K562 (cell line): ENCODE results near the gene MAB21L1. TPM values are rescaled to one million over a fixed set of nuclear protein-coding genes. Genes with fewer than 3 reads are reported as not detected.

Experiments
- ATAC-seq: fragments of 200-7000 bp; cut with Tn5 transposase; 3 replicates; pipeline ENCODE4 v1.9.1; 2020; ENCODE audit warnings: moderate library complexity
- BruUV-seq: library from RNA; stranded (reverse); fragments of 400-500 nt; replicated peaks from 2 replicates; lab custom pipeline; 2021; lab: Mats Ljungman, UMichigan
- CTCF ChIA-PET: fragments of 300-600 bp; formaldehyde crosslinking; extraction: SDS; loops from one replicate; lab custom pipeline; 2021; ENCODE audit warnings: low intra/inter-chr PET ratio; lab: Yijun Ruan, JAX
- POLR2A ChIA-PET: fragments of 300-600, 350-650 bp; sonication (Branson Sonifier 250); formaldehyde crosslinking; extraction: SDS; loops from one replicate; lab custom pipeline; 2021; ENCODE audit warnings: antibody characterized with exemption, inconsistent platforms; lab: Yijun Ruan, JAX
- DNase-seq, 4 experiments: peaks; one replicate each; pipeline versions ENCODE4 v3.0.0 to v3.0.0-alpha.2; 2011 to 2018; ENCODE audit warnings: low spot score in 3 of 4, mixed read lengths in 3 of 4; ENCODE audit errors: extremely low read depth in 1 of 4
- FAIRE-seq: peaks from 2 replicates; lab custom pipeline; 2011; peaks lifted over from hg19 to GRCh38; lab: Jason Lieb, UNC
- H2AFZ ChIP-seq: 2 replicates; pipeline ENCODE4 v1.6.0; 2011; ENCODE audit warnings: low read depth, low read length, control low read depth, inconsistent platforms
- H3K27ac ChIP-seq: fragments of 200-600 bp; 3 replicates; pipeline ENCODE4 v1.8.0; 2011; ENCODE audit warnings: low read depth, mild to moderate bottlenecking, control low read depth, inconsistent platforms, low read length, moderate library complexity, mixed read lengths; ENCODE audit errors: extremely low read depth
- H3K27me3 ChIP-seq, 2 experiments: fragments of 300-600 bp in 1 of 2; 2 replicates in 1 of 2; 3 replicates in 1 of 2; pipeline versions ENCODE4 v1.6.0 to v1.8.0; 2011; ENCODE audit warnings: inconsistent platforms in 2 of 2, low read length in 2 of 2, mild to moderate bottlenecking in 1 of 2, mixed read lengths in 1 of 2, moderate library complexity in 1 of 2; ENCODE audit not compliant: control insufficient read depth in 2 of 2, insufficient read depth in 2 of 2
- H3K36me3 ChIP-seq: fragments of 300-600 bp; 3 replicates; pipeline ENCODE4 v1.8.0; 2011; ENCODE audit warnings: mild to moderate bottlenecking, low read length, inconsistent platforms; ENCODE audit not compliant: control insufficient read depth, insufficient read depth
- H3K4me1 ChIP-seq, 2 experiments: fragments of 200-600 bp in 1 of 2; replicated peaks in 1 of 2; 2 replicates in 1 of 2; 3 replicates in 1 of 2; pipeline versions ENCODE4 v1.5.1 to v1.8.0; 2011; ENCODE audit warnings: inconsistent platforms in 2 of 2, low read length in 2 of 2, mild to moderate bottlenecking in 1 of 2, mixed read lengths in 1 of 2, moderate library complexity in 1 of 2; ENCODE audit not compliant: control insufficient read depth in 2 of 2, insufficient read depth in 2 of 2
- H3K4me2 ChIP-seq: 2 replicates; pipeline ENCODE4 v1.6.1; 2011; ENCODE audit warnings: low read length, control low read depth, inconsistent platforms, mixed read lengths; ENCODE audit not compliant: insufficient read depth
- H3K4me3 ChIP-seq: fragments of 200-600 bp; sonication (generic), shearing (Covaris generic); 2 replicates; pipeline ENCODE4 v1.5.1; 2016; ENCODE audit warnings: control low read depth, inconsistent platforms
- H3K79me2 ChIP-seq: fragments of 200-600 bp; 3 replicates; pipeline ENCODE4 v1.8.0; 2011; ENCODE audit warnings: low read length, inconsistent platforms; ENCODE audit not compliant: control insufficient read depth, insufficient read depth
- H3K9ac ChIP-seq, 2 experiments: 2 replicates each; pipeline versions ENCODE4 v1.6.0 to v1.6.1; 2011; ENCODE audit warnings: low read depth in 2 of 2, low read length in 2 of 2, control low read depth in 1 of 2, inconsistent platforms in 1 of 2, mild to moderate bottlenecking in 1 of 2, mixed read lengths in 1 of 2; ENCODE audit not compliant: insufficient read depth in 1 of 2
- H3K9me1 ChIP-seq: one replicate; pipeline ENCODE4 v1.6.0; 2011; ENCODE audit warnings: inconsistent platforms, mild to moderate bottlenecking, low read length, moderate library complexity; ENCODE audit not compliant: control insufficient read depth, insufficient read depth
- H3K9me3 ChIP-seq: replicated peaks from 2 replicates; pipeline ENCODE4 v1.5.1; 2011; ENCODE audit warnings: low read depth, low read length, inconsistent platforms; ENCODE audit not compliant: control insufficient read depth, insufficient read depth
- H4K20me1 ChIP-seq: replicated peaks from 2 replicates; pipeline ENCODE4 v1.6.1; 2011; ENCODE audit warnings: low read length, inconsistent platforms, mixed read lengths; ENCODE audit not compliant: control insufficient read depth, insufficient read depth
- ARID1B ChIP-seq: fragments of 450-650 bp; IDR thresholded peaks from 2 replicates; pipeline ENCODE4 v1.6.1; 2016; ENCODE audit warnings: antibody characterized with exemption, mild to moderate bottlenecking, inconsistent platforms
- CREB5 ChIP-seq: fragments of 250-450 bp; sonication (Bioruptor Pico); IDR thresholded peaks from 2 replicates; pipeline ENCODE4 v1.5.0; 2020; ENCODE audit warnings: mild to moderate bottlenecking
- E2F6 ChIP-seq, 2 experiments: IDR thresholded peaks; 2 replicates each; pipeline ENCODE4 v1.6.1; 2011; ENCODE audit warnings: borderline replicate concordance in 1 of 2, control low read depth in 1 of 2, low read depth in 1 of 2, low read length in 1 of 2, mild to moderate bottlenecking in 1 of 2, mixed read lengths in 1 of 2, moderate library complexity in 1 of 2; ENCODE audit not compliant: insufficient read depth in 1 of 2, insufficient read length in 1 of 2, poor library complexity in 1 of 2, severe bottlenecking in 1 of 2; ENCODE audit errors: extremely low read depth in 1 of 2
- E4F1 ChIP-seq: fragments of 250-450 bp; sonication (Bioruptor Pico); IDR thresholded peaks from 2 replicates; pipeline ENCODE4 v1.5.0; 2021; ENCODE audit warnings: mild to moderate bottlenecking, borderline replicate concordance
- HES1 ChIP-seq: fragments of 450-650 bp; IDR thresholded peaks from 2 replicates; pipeline ENCODE4 v1.6.1; 2016; ENCODE audit warnings: low read depth, mild to moderate bottlenecking, moderate library complexity
- MCM2 ChIP-seq: fragments of 450-650 bp; IDR thresholded peaks from 2 replicates; pipeline ENCODE4 v1.6.1; 2017; ENCODE audit warnings: low read depth, mild to moderate bottlenecking
- NEUROD1 ChIP-seq: fragments of 150-350 bp; IDR thresholded peaks from 2 replicates; pipeline ENCODE4 v1.6.1; 2014; ENCODE audit warnings: borderline replicate concordance, low read length, low read depth; ENCODE audit not compliant: partially characterized antibody
- NUFIP1 ChIP-seq: fragments of 450-650 bp; IDR thresholded peaks from 2 replicates; pipeline ENCODE4 v1.6.1; 2018; ENCODE audit not compliant: partially characterized antibody
- SIN3A ChIP-seq, 2 experiments: fragments of 150-350 bp in 1 of 2; IDR thresholded peaks; 2 replicates each; pipeline ENCODE4 v1.6.1; 2011 to 2016; ENCODE audit warnings: borderline replicate concordance in 2 of 2, low read depth in 2 of 2, low read length in 2 of 2, mild to moderate bottlenecking in 2 of 2, moderate library complexity in 2 of 2; ENCODE audit not compliant: control insufficient read depth in 1 of 2
- SOX6 ChIP-seq: fragments of 450-650 bp; IDR thresholded peaks from 2 replicates; pipeline ENCODE4 v1.6.1; 2014; ENCODE audit warnings: mild to moderate bottlenecking
- SREBF1 ChIP-seq: fragments of 150-350 bp; IDR thresholded peaks from 2 replicates; pipeline ENCODE4 v1.6.1; 2014; ENCODE audit warnings: antibody characterized with exemption, low read depth, low read length, borderline replicate concordance
- SRSF7 ChIP-seq: fragments of 200-400 bp; formaldehyde crosslinking; optimal IDR thresholded peaks from 2 replicates; pipeline ENCODE3; 2017; ENCODE audit warnings: mild to moderate bottlenecking, low read depth, low read length
- TFAM ChIP-seq: fragments of 250-450 bp; sonication (Bioruptor Pico); conservative IDR thresholded peaks from 2 replicates; pipeline ENCODE4 v1.5.0; 2021; ENCODE audit warnings: mild to moderate bottlenecking, moderate library complexity
- XRCC3 ChIP-seq: fragments of 450-650 bp; IDR thresholded peaks from 2 replicates; pipeline ENCODE4 v1.6.1; 2017; ENCODE audit warnings: mild to moderate bottlenecking, moderate library complexity
- ZFPM2 ChIP-seq: fragments of 250-450 bp; sonication (Bioruptor Pico); IDR thresholded peaks from 2 replicates; pipeline ENCODE4 v1.5.1; 2022; ENCODE audit warnings: mild to moderate bottlenecking
- WGBS: fragments of 100-300 bp; shearing (Covaris generic); methylation state at CpG from one replicate; pipeline ENCODE4 v1.1.6; 2016; ENCODE audit warnings: low coverage, mixed read lengths; ENCODE audit not compliant: insufficient coverage; ENCODE audit errors: missing lambda C conversion rate; 5-methylcytosine and 5-hydroxymethylcytosine counted together
- in situ Hi-C: fragments of 300-500 bp; cut with MboI; formaldehyde crosslinking; loops from 4 replicates; pipeline ENCODE4 v1.15.0; 2018; ENCODE audit warnings: inconsistent platforms, mixed read lengths
- intact Hi-C: fragments of 100-400 bp; cut with micrococcal nuclease; formaldehyde crosslinking; loops from 2 replicates; pipeline ENCODE4 v1.14.2; 2022
- polyA plus RNA-seq, 8 experiments: library from polyadenylated mRNA; depleted of rRNA in 4 of 8; stranded (reverse) in 5 of 8; unstranded in 3 of 8; fragments of >200 nt; fragmentation: Nextera tagmentation in 2 of 8; fragmentation: Illumina TruSeq in 1 of 8; extraction: Ambion mirVana in 2 of 8; extraction: Trizol in 1 of 8; gene quantifications; 2 replicates each; pipeline versions ENCODE4 v1.2.1 to v1.2.3, GENCODE V29; 2011 to 2014; ENCODE audit warnings: inconsistent platforms in 1 of 8, missing spikeins in 1 of 8
- total RNA-seq, 7 experiments: library from RNA; depleted of rRNA in 6 of 7; stranded (reverse); fragments of >200 nt in 6 of 7; fragmentation: Illumina TruSeq in 2 of 7; extraction: Trizol in 2 of 7; gene quantifications; 2 replicates each; pipeline versions ENCODE4 v1.2.1 to v1.2.3, GENCODE V29; 2011 to 2021; ENCODE audit warnings: low replicate concordance in 1 of 7

Gene MAB21L1
- total and polyA plus RNA-seq, 9 of the 15 experiments (the other 6 are each of a cell fraction or from before 2014, with no cell fraction given) = not detected

- POLR2A ChIA-PET = interaction anchor here (1.2 kb wide), 1 partner anchor 36 kb away, joined by 3 read pairs; no protein-coding TSS in a partner anchor
- WGBS = 0% methylated on average over 2 of the region's 2 CpGs
- TF ChIP-seq SOX6 (no peak), SRSF7 (no peak), E4F1 (no peak), TFAM (CRISPR knock-in tag) (no peak), ZFPM2 (CRISPR knock-in tag) (no peak), CREB5 (CRISPR knock-in tag) (no peak), NEUROD1 (no peak), E2F6 (IDR thresholded peaks at IDR 0.05; ENCODE audit: borderline replicate concordance in 1 of 2, extremely low read depth in 1 of 2, insufficient read depth in 1 of 2, insufficient read length in 1 of 2, low read depth in 1 of 2, low read length in 1 of 2, poor library complexity in 1 of 2, severe bottlenecking in 1 of 2) (no peak), MCM2 (no peak), ARID1B (no peak), SREBF1 (no peak), HES1 (no peak), NUFIP1 (no peak), SIN3A (IDR thresholded peaks at IDR 0.05; ENCODE audit: borderline replicate concordance in 2 of 2, control insufficient read depth in 1 of 2, low read depth in 2 of 2, low read length in 2 of 2) (no peak), XRCC3 (no peak)
Observed at GRCh38 chr13:35499196-35499662, 22.7 kb upstream of the MAB21L1 start.

More at GRCh38 chr13:35499196-35499662, 22.7 kb upstream of the MAB21L1 start:
- FAIRE-seq (no peak), DNase-seq (no peak), ATAC-seq (no peak)
- H3K4me1 ChIP-seq = no peaks in the 10 kb centered on the region
- in situ Hi-C loops (no loop called here), intact Hi-C loops (no loop called here)
- no peak overlapping the region for H3K4me3 ChIP-seq
- no peaks in the 10 kb centered on the region for H3K36me3 ChIP-seq
- no peak overlapping the region for H3K9ac ChIP-seq
- no peaks in the 10 kb centered on the region for H3K79me2 ChIP-seq
- CTCF ChIA-PET = no interaction called here
- H4K20me1 ChIP-seq = no peaks in the 10 kb centered on the region
- no peaks in the 10 kb centered on the region for H3K27me3 ChIP-seq
- H3K9me1 ChIP-seq = no peaks in the 10 kb centered on the region
- no peaks in the 10 kb centered on the region for H3K9me3 ChIP-seq
- no peak overlapping the region for H3K27ac ChIP-seq
- no peak overlapping the region for H3K4me2 ChIP-seq
- H2AFZ ChIP-seq = no peak overlapping the region
- BruUV-seq = no TSS peak
